HepG2 (cell line): ENCODE data around the gene ASTN2. TPM values are rescaled to one million over a fixed set of nuclear protein-coding genes. Genes with fewer than 3 reads are reported as not detected.

ENCODE experiments used
- ARID2 ChIP-seq: sonication (generic); formaldehyde crosslinking; IDR thresholded peaks from 2 replicates; pipeline ENCODE4 v1.8.1; 2022; ENCODE audit warnings: mild to moderate bottlenecking, missing genetic modification reagents, borderline replicate concordance
- DBP ChIP-seq: sonication (generic); formaldehyde crosslinking; IDR thresholded peaks from 2 replicates; pipeline ENCODE4 v1.4.0; 2020; ENCODE audit warnings: missing genetic modification reagents; ENCODE audit errors: not compliant biosample characterization
- HOXA9 ChIP-seq: sonication (generic); formaldehyde crosslinking; IDR thresholded peaks from 2 replicates; pipeline ENCODE4 v1.8.1; 2022; ENCODE audit warnings: missing genetic modification reagents, mild to moderate bottlenecking, moderate library complexity, borderline replicate concordance
- RAD51 ChIP-seq: fragments of 450-650 bp; IDR thresholded peaks from 2 replicates; pipeline ENCODE4 v1.6.1; 2016; ENCODE audit warnings: borderline replicate concordance
- SOX6 ChIP-seq, 2 experiments: fragments of 450-650 bp in 1 of 2; sonication (generic) in 1 of 2; formaldehyde crosslinking in 1 of 2; IDR thresholded peaks; 2 replicates each; pipeline versions ENCODE4 v1.4.0 to v1.6.1; 2017 to 2020; ENCODE audit warnings: antibody characterized with exemption in 1 of 2, mild to moderate bottlenecking in 1 of 2, missing genetic modification reagents in 1 of 2
- STAT6 ChIP-seq: sonication (generic); formaldehyde crosslinking; IDR thresholded peaks from 2 replicates; pipeline ENCODE4 v1.4.0; 2020; ENCODE audit warnings: missing genetic modification reagents, mild to moderate bottlenecking, borderline replicate concordance
- TAF1 ChIP-seq: sonication (generic); formaldehyde crosslinking; IDR thresholded peaks from 2 replicates; pipeline ENCODE4 v1.4.0; 2020; ENCODE audit warnings: missing genetic modification reagents
- ZNF350 ChIP-seq: sonication (generic); formaldehyde crosslinking; IDR thresholded peaks from 2 replicates; pipeline ENCODE4 v1.4.0; 2020; ENCODE audit warnings: mild to moderate bottlenecking, low read depth, missing genetic modification reagents, borderline replicate concordance
- ZNF503 ChIP-seq: sonication (generic); formaldehyde crosslinking; IDR thresholded peaks from 2 replicates; pipeline ENCODE4 v1.4.0; 2020; ENCODE audit warnings: missing genetic modification reagents
- ZNF639 ChIP-seq: conservative IDR thresholded peaks from 2 replicates; pipeline ENCODE4 v1.6.1; 2018; ENCODE audit warnings: missing genetic modification reagents
- ZNF687 ChIP-seq: sonication (generic); formaldehyde crosslinking; IDR thresholded peaks from 2 replicates; pipeline ENCODE4 v1.5.1; 2020; ENCODE audit warnings: mild to moderate bottlenecking, missing genetic modification reagents, moderate library complexity
- polyA plus RNA-seq, 8 experiments: library from polyadenylated mRNA; depleted of rRNA in 3 of 8; stranded (reverse) in 7 of 8; unstranded in 1 of 8; fragments of >200 nt; fragmentation: Illumina TruSeq in 4 of 8; extraction: Trizol in 4 of 8; gene quantifications; 2 replicates each; pipeline versions ENCODE4 v1.2.1 to v1.2.3, GENCODE V29; 2011 to 2016; ENCODE audit warnings: low read depth in 4 of 8, missing spikeins in 1 of 8, mixed read lengths in 1 of 8; ENCODE audit not compliant: insufficient read depth in 1 of 8
- total RNA-seq, 5 experiments: library from RNA; depleted of rRNA; stranded (reverse); fragments of >200 nt; fragmentation: Illumina TruSeq; extraction: Trizol; gene quantifications; 2 replicates each; pipeline ENCODE4 v1.2.3, GENCODE V29; 2016; ENCODE audit warnings: low read depth in 1 of 5

ASTN2 gene
- total and polyA plus RNA-seq, 2 of the 13 experiments (the other 11 are each of a cell fraction or from before 2014, with no cell fraction given), result 5.2 to 13.5 TPM

DNA sequence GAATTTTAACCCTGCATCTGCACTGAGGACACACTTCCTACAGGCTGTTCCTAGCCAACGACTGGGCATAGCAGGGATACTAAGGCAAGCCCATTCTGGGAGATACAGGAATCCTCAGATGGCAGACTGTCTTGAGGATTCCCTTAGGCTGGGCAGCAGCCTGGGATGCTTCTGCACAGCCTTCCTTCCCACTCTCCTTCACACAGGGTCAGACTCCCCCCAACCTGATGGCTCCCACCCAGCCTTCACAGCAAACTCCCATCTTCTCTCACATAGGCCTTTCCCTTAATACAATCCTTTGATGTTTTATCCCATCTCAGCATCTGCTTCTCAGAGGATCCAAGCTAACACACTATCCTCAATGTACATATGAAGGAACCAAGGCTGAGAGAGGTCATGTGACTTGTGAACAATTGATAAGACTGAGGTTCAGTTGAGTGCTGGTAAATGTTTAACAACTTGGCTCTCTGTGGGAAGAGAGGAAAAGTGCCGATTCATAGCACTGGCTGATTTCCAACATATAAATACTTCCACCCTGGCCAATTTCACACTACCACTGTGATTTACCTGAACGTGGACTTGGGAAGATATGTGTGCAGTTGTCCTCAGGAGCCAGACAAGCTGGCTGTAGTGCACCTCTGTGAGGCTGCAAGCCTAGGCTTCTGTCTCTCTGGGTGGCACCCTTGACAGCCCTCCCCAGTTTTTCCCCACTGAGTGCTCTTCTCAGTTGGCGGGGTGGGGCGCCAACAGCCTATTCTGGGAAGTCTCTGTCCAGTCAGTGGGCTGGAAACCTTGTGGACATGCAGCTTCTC is 848.0 kb downstream of the ASTN2 start (continued):
- TF ChIP-seq ZNF639 (CRISPR knock-in tag), result no peak
- TF ChIP-seq ZNF687 (CRISPR knock-in tag), result peak; percentile 55
- TF ChIP-seq ARID2 (CRISPR knock-in tag), result no peak
- peak; percentile 43; the same call in 1 of the 2 replicates for TF ChIP-seq TAF1 (CRISPR knock-in tag)
- TF ChIP-seq HOXA9 (CRISPR knock-in tag), result no peak
- peak; percentile 45; the same call in 1 of the 2 replicates for TF ChIP-seq ZNF350 (CRISPR knock-in tag)
- TF ChIP-seq DBP, result no peak
- TF ChIP-seq RAD51, result peak; percentile 92
- TF ChIP-seq SOX6 (IDR thresholded peaks at IDR 0.05), result no peak
- TF ChIP-seq SOX6 (CRISPR knock-in tag; IDR thresholded peaks at IDR 0.05), result peak; percentile 88
- TF ChIP-seq ZNF503 (CRISPR knock-in tag), result 0 out of 2 replicates have a peak, but pooled peaks have one; percentile 27
- TF ChIP-seq STAT6 (CRISPR knock-in tag), result no peak
